Endothelial cell of umbilical vein (primary cell): ENCODE results near the gene TESK2. TPM values are rescaled to one million over a fixed set of nuclear protein-coding genes. Genes with fewer than 3 reads are reported as not detected.

Experiments
- BruUV-seq: library from RNA; stranded (reverse); fragments of 400-500 nt; replicated peaks from 2 replicates; lab custom pipeline; 2021; lab: Mats Ljungman, UMichigan
- CTCF ChIA-PET: fragments of 300-600, 350-600 bp; sonication (Branson Sonifier 250); formaldehyde crosslinking; loops from one replicate; lab custom pipeline; 2021; ENCODE audit warnings: antibody characterized with exemption, inconsistent platforms; lab: Charles Lee
- POLR2A ChIA-PET: fragments of 300-600, 350-600 bp; sonication (Branson Sonifier 250); formaldehyde crosslinking; loops from one replicate; lab custom pipeline; 2021; ENCODE audit warnings: antibody characterized with exemption, inconsistent platforms; lab: Charles Lee
- DNase-seq: peaks from one replicate; pipeline ENCODE4 v3.0.0-alpha.2; 2011; ENCODE audit warnings: low read depth, low spot score
- FAIRE-seq: peaks from 2 replicates; lab custom pipeline; 2011; peaks lifted over from hg19 to GRCh38; lab: Jason Lieb, UNC
- H2AFZ ChIP-seq: 2 replicates; pipeline ENCODE4 v1.6.0; 2012; ENCODE audit warnings: low read depth, low read length, control low read depth, inconsistent platforms
- H3K27ac ChIP-seq: 2 replicates; pipeline ENCODE4 v1.5.1; 2011; ENCODE audit warnings: low read depth, mild to moderate bottlenecking, control low read depth, low read length, moderate library complexity; ENCODE audit not compliant: insufficient read depth
- H3K27me3 ChIP-seq, 2 experiments: 2 replicates each; pipeline versions ENCODE4 v1.6.0 to v1.6.1; 2011; ENCODE audit warnings: low read length in 2 of 2, mixed read lengths in 1 of 2; ENCODE audit not compliant: control insufficient read depth in 2 of 2, insufficient read depth in 2 of 2
- H3K36me3 ChIP-seq, 2 experiments: 2 replicates in 1 of 2; 3 replicates in 1 of 2; pipeline ENCODE4 v1.5.1; 2011; ENCODE audit warnings: low read length in 2 of 2, mild to moderate bottlenecking in 1 of 2, moderate library complexity in 1 of 2; ENCODE audit not compliant: control insufficient read depth in 2 of 2, insufficient read depth in 2 of 2; ENCODE audit errors: extremely low read depth in 1 of 2
- H3K4me1 ChIP-seq: 3 replicates; pipeline ENCODE4 v1.5.1; 2011; ENCODE audit warnings: mild to moderate bottlenecking, low read length; ENCODE audit not compliant: control insufficient read depth, insufficient read depth; ENCODE audit errors: extremely low read depth
- H3K4me2 ChIP-seq: 2 replicates; pipeline ENCODE4 v1.6.1; 2011; ENCODE audit warnings: low read length, control low read depth, mixed read lengths; ENCODE audit not compliant: insufficient read depth
- H3K4me3 ChIP-seq, 3 experiments: fragments of 200-600 bp in 1 of 3; sonication (generic), shearing (Covaris generic) in 1 of 3; replicated peaks in 1 of 3; 2 replicates each; pipeline ENCODE4 v1.5.1; 2011 to 2016; ENCODE audit warnings: control low read depth in 3 of 3, low read length in 3 of 3, mild to moderate bottlenecking in 2 of 3, inconsistent platforms in 1 of 3, low read depth in 1 of 3, moderate library complexity in 1 of 3; ENCODE audit not compliant: insufficient read depth in 1 of 3
- H3K79me2 ChIP-seq: 2 replicates; pipeline ENCODE4 v1.6.0; 2012; ENCODE audit warnings: low read length, inconsistent platforms; ENCODE audit not compliant: control insufficient read depth, insufficient read depth
- H3K9ac ChIP-seq: replicated peaks from 2 replicates; pipeline ENCODE3; 2011; ENCODE audit warnings: low read length, control low read depth; ENCODE audit not compliant: insufficient read depth; ENCODE audit errors: extremely low read depth
- H3K9me1 ChIP-seq: replicated peaks from 3 replicates; pipeline ENCODE4 v1.6.0; 2011; ENCODE audit warnings: mild to moderate bottlenecking, low read length; ENCODE audit not compliant: control insufficient read depth, insufficient read depth; ENCODE audit errors: extremely low read depth
- H3K9me3 ChIP-seq: replicated peaks from 2 replicates; pipeline ENCODE4 v1.5.1; 2012; ENCODE audit warnings: low read length, inconsistent platforms; ENCODE audit not compliant: control insufficient read depth, insufficient read depth
- H4K20me1 ChIP-seq: replicated peaks from 2 replicates; pipeline ENCODE3; 2011; ENCODE audit warnings: mild to moderate bottlenecking, low read length; ENCODE audit not compliant: control insufficient read depth, insufficient read depth; ENCODE audit errors: extremely low read depth
- EZH2 ChIP-seq: IDR thresholded peaks from 2 replicates; pipeline ENCODE4 v1.6.1; 2012; ENCODE audit warnings: borderline replicate concordance, low read depth, mild to moderate bottlenecking, moderate library complexity, low read length, inconsistent platforms; ENCODE audit not compliant: severe bottlenecking
- FOS ChIP-seq: IDR thresholded peaks from 2 replicates; pipeline ENCODE4 v1.6.1; 2011; ENCODE audit warnings: mild to moderate bottlenecking, low read length, moderate library complexity, borderline replicate concordance; ENCODE audit not compliant: insufficient read depth
- GATA2 ChIP-seq: IDR thresholded peaks from 2 replicates; pipeline ENCODE4 v1.7.0; 2011; ENCODE audit warnings: low read depth, mild to moderate bottlenecking, moderate library complexity, mixed read lengths, low read length; ENCODE audit not compliant: insufficient read length, insufficient read depth
- JUN ChIP-seq: IDR thresholded peaks from 2 replicates; pipeline ENCODE4 v1.6.1; 2011; ENCODE audit warnings: borderline replicate concordance, low read depth; ENCODE audit not compliant: insufficient read length, insufficient read depth
- MYC ChIP-seq: IDR thresholded peaks from one replicate; pipeline ENCODE4 v1.6.1; 2011; ENCODE audit warnings: mild to moderate bottlenecking, low read depth, low read length
- POLR2A ChIP-seq: IDR thresholded peaks from 2 replicates; pipeline ENCODE4 v1.6.1; 2012; ENCODE audit warnings: low read depth, mild to moderate bottlenecking, control low read depth, low read length
- POLR2AphosphoS5 ChIP-seq: IDR thresholded peaks from 2 replicates; pipeline ENCODE4 v1.6.1; 2012; ENCODE audit warnings: low read depth, mild to moderate bottlenecking, control low read depth, low read length, moderate library complexity; ENCODE audit not compliant: insufficient read depth
- dilution Hi-C: fragments of 300-500 bp; cut with MboI; formaldehyde crosslinking; loops from one replicate; pipeline ENCODE4 v1.15.0; 2019; ENCODE audit warnings: low sequenced_read_pairs; ENCODE audit not compliant: extremely low pct_ligation_motif_present
- intact Hi-C: fragments of 100-400 bp; cut with micrococcal nuclease; formaldehyde crosslinking; loops from one replicate; pipeline ENCODE4 v1.10.0; 2022
- polyA plus RNA-seq, 4 experiments: library from polyadenylated mRNA; depleted of rRNA in 3 of 4; stranded (reverse) in 3 of 4; unstranded in 1 of 4; fragments of >200 nt; gene quantifications; 2 replicates each; pipeline versions ENCODE4 v1.2.1 to v1.2.3, GENCODE V29; 2011 to 2012; ENCODE audit warnings: missing spikeins in 1 of 4
- total RNA-seq: library from RNA; stranded (reverse); gene quantifications from 2 replicates; pipeline ENCODE4 v1.2.3, GENCODE V29; 2021
- TF ChIP-seq, protein P1 (sequence below), 2 donors: IDR thresholded peaks; 1 replicate in 1 of 2; 2 replicates in 1 of 2; pipeline ENCODE4 v1.5.1; 2011; ENCODE audit warnings: low read length in 2 of 2, mild to moderate bottlenecking in 2 of 2, moderate library complexity in 2 of 2, control low read depth in 1 of 2, inconsistent platforms in 1 of 2, low read depth in 1 of 2; ENCODE audit not compliant: insufficient read depth in 1 of 2; ENCODE audit errors: extremely low read depth in 1 of 2
- TF ChIP-seq, protein P2 (sequence below): IDR thresholded peaks from 2 replicates; pipeline ENCODE4 v1.6.1; 2011; ENCODE audit not compliant: insufficient read depth, insufficient read length

The TESK2 gene
- total and polyA plus RNA-seq, 2 donors (not counting 3 experiments of a cell fraction or from before 2014, with no cell fraction given), result 2.1 to 2.6 TPM

DNA sequence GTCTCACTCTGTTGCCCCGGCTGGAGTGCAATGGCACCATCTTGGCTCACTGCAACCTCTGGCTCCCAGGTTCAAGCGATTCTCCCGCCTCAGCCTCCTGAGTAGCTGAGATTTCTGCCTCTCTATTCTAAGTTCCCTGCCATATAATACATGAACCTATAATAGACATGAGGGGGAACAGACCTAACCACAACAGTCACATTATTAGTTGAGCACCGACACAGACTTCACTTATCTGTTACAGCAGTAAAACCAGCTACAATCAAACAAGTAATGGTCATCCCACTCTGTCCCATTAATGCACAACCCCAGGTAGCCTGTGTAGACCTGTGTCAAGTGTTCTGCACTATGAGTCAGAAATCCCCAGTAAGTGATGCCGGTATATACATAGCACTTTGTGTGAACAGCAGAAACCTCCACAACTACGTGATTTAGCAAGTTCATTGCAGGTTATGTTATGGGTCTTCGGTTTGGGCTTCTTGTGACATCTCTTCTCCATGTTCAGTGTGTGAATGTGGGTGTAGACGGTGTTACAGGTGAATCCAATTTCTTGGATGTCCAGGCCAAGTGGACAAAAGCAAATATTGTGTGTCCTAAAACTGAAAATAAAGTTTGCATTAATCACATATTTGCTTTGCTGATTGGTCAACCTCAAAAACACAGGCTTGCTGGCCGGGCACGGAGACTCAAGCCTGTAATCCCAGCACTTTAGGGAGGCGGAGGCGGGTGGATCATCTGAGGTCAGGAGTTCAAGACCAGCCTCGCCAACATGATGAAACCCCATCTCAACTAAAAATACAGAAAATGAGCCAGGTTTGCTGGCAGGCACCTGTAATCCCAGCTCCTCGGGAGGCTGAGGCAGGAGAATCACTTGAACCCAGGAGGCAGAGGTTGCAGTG lies 12.7 kb upstream of the TESK2 start:
- Histone ChIP-seq H3K9ac (no peak overlapping the region), H3K4me1 (peaks cover 11% of the 10 kb centered on the region), H3K4me3 (no peak overlapping the region), H3K36me3 (peaks cover under 1% of the 10 kb centered on the region in 2 experiments), H3K27ac (no peak overlapping the region), H2AFZ (no peak overlapping the region), H3K9me1 (no peaks in the 10 kb centered on the region), H4K20me1 (no peaks in the 10 kb centered on the region), H3K4me2 (no peak overlapping the region), H3K79me2 (no peaks in the 10 kb centered on the region), H3K9me3 (no peaks in the 10 kb centered on the region), H3K27me3 (no peaks in the 10 kb centered on the region)
- DNase-seq (no peak), FAIRE-seq (no peak)
- ChIA-PET POLR2A (no interaction called here), CTCF (interaction anchor here (1.2 kb wide), 1 partner anchor 9 kb away, joined by 3 read pairs; no protein-coding TSS in a partner anchor)
- intact Hi-C loops (no loop called here), dilution Hi-C loops (no loop called here)
- TF ChIP-seq POLR2AphosphoS5 (no peak), GATA2 (no peak), EZH2 (no peak), FOS (no peak), JUN (no peak), POLR2A (no peak), MYC (no peak)
- TF ChIP-seq, protein P1, sequence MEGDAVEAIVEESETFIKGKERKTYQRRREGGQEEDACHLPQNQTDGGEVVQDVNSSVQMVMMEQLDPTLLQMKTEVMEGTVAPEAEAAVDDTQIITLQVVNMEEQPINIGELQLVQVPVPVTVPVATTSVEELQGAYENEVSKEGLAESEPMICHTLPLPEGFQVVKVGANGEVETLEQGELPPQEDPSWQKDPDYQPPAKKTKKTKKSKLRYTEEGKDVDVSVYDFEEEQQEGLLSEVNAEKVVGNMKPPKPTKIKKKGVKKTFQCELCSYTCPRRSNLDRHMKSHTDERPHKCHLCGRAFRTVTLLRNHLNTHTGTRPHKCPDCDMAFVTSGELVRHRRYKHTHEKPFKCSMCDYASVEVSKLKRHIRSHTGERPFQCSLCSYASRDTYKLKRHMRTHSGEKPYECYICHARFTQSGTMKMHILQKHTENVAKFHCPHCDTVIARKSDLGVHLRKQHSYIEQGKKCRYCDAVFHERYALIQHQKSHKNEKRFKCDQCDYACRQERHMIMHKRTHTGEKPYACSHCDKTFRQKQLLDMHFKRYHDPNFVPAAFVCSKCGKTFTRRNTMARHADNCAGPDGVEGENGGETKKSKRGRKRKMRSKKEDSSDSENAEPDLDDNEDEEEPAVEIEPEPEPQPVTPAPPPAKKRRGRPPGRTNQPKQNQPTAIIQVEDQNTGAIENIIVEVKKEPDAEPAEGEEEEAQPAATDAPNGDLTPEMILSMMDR (IDR thresholded peaks at IDR 0.05; ENCODE audit: extremely low read depth in 1 of 2, insufficient read depth in 1 of 2, low read depth in 1 of 2, low read length in 2 of 2), result no peak
- TF ChIP-seq, protein P2, sequence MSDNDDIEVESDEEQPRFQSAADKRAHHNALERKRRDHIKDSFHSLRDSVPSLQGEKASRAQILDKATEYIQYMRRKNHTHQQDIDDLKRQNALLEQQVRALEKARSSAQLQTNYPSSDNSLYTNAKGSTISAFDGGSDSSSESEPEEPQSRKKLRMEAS, result no peak
- no TSS peak for BruUV-seq
